OCI-LY7 (cell line): ENCODE measurements around the gene GAN. TPM values are rescaled to one million over a fixed set of nuclear protein-coding genes. Genes with fewer than 3 reads are reported as not detected.

Experiments
- BruUV-seq: library from RNA; stranded (reverse); fragments of 400-500 nt; replicated peaks from 2 replicates; lab custom pipeline; 2021; lab: Mats Ljungman, UMichigan
- CTCF ChIA-PET: fragments of 300-600 bp; sonication (Branson Sonifier 250); formaldehyde crosslinking; loops from one replicate; lab custom pipeline; 2022; ENCODE audit warnings: antibody characterized with exemption; ENCODE audit not compliant: unreplicated experiment; lab: Charles Lee
- POLR2A ChIA-PET: fragments of 300-600 bp; sonication (Branson Sonifier 250); formaldehyde crosslinking; loops from one replicate; lab custom pipeline; 2022; ENCODE audit warnings: antibody characterized with exemption; lab: Charles Lee
- DNase-seq: peaks from one replicate; pipeline ENCODE4 v3.0.0-alpha.2; 2015; ENCODE audit warnings: low spot score
- H2AFZ ChIP-seq: fragments of 200-600 bp; sonication (generic), shearing (Covaris generic); 2 replicates; pipeline ENCODE4 v1.6.1; 2014; ENCODE audit warnings: mild to moderate bottlenecking, antibody characterized with exemption, low read length, moderate library complexity
- H3K27ac ChIP-seq: fragments of 200-600 bp; sonication (generic); 2 replicates; pipeline ENCODE4 v1.5.1; 2014; ENCODE audit warnings: mixed run types, low read depth, mild to moderate bottlenecking, moderate library complexity, low read length, inconsistent platforms; ENCODE audit not compliant: poor library complexity, severe bottlenecking
- H3K36me3 ChIP-seq: fragments of 200-600 bp; sonication (generic); 2 replicates; pipeline ENCODE4 v1.6.1; 2014; ENCODE audit warnings: mild to moderate bottlenecking, antibody characterized with exemption, low read length, moderate library complexity, mixed read lengths; ENCODE audit not compliant: insufficient read depth
- H3K4me1 ChIP-seq: fragments of 200-600 bp; sonication (generic); 2 replicates; pipeline ENCODE4 v1.5.1; 2014; ENCODE audit warnings: mild to moderate bottlenecking, low read length; ENCODE audit not compliant: insufficient read depth, poor library complexity, severe bottlenecking
- H3K4me2 ChIP-seq: fragments of 200-600 bp; sonication (generic); 2 replicates; pipeline ENCODE4 v1.6.1; 2014; ENCODE audit warnings: mild to moderate bottlenecking, low read length
- H3K4me3 ChIP-seq: fragments of 200-600 bp; sonication (generic); 2 replicates; pipeline ENCODE4 v1.5.1; 2014; ENCODE audit warnings: mild to moderate bottlenecking, low read depth, low read length; ENCODE audit not compliant: poor library complexity, severe bottlenecking
- H3K79me2 ChIP-seq: fragments of 200-600 bp; sonication (generic); 2 replicates; pipeline ENCODE4 v1.6.1; 2016; ENCODE audit warnings: low read depth, mild to moderate bottlenecking, low read length, moderate library complexity, mixed read lengths; ENCODE audit not compliant: insufficient read depth
- H3K9me2 ChIP-seq: fragments of 200-600 bp; sonication (generic); 2 replicates; pipeline ENCODE4 v1.6.1; 2016; ENCODE audit warnings: mild to moderate bottlenecking, low read length, mixed read lengths; ENCODE audit not compliant: insufficient read depth
- H3K9me3 ChIP-seq: fragments of 200-600 bp; sonication (generic); 2 replicates; pipeline ENCODE4 v1.6.1; 2014; ENCODE audit warnings: mild to moderate bottlenecking, mixed run types, low read length, mixed read lengths
- H4K20me1 ChIP-seq: fragments of 200-600 bp; sonication (generic); 2 replicates; pipeline ENCODE4 v1.6.1; 2014; ENCODE audit warnings: mild to moderate bottlenecking, antibody characterized with exemption, low read length, moderate library complexity, mixed read lengths; ENCODE audit not compliant: insufficient read depth
- CTCF ChIP-seq: fragments of 200-600 bp; sonication (generic); conservative IDR thresholded peaks from 2 replicates; pipeline ENCODE4 v1.5.1; 2014; ENCODE audit warnings: mild to moderate bottlenecking, antibody characterized with exemption, low read length, moderate library complexity, mixed read lengths
- EZH2phosphoT487 ChIP-seq: fragments of 200-600 bp; sonication (generic); IDR thresholded peaks from 2 replicates; pipeline ENCODE4 v1.6.1; 2018; ENCODE audit warnings: low read depth, borderline replicate concordance, mild to moderate bottlenecking, mixed run types, antibody characterized with exemption, low read length, moderate library complexity, mixed read lengths
- intact Hi-C: fragments of 100-400 bp; cut with micrococcal nuclease; formaldehyde crosslinking; loops from one replicate; pipeline ENCODE4 v1.10.0; 2022; ENCODE audit not compliant: unreplicated experiment
- total RNA-seq, 2 experiments: library from RNA; depleted of rRNA in 1 of 2; stranded (reverse); fragments of >200 nt in 1 of 2; shearing (Covaris generic) in 1 of 2; gene quantifications; 2 replicates each; pipeline ENCODE4 v1.2.3, GENCODE V29; 2014 to 2022

Gene GAN
- total RNA-seq, 2 experiments from 2014 or later = 5.1 to 14.2 TPM

- no peak for DNase-seq
- Histone ChIP-seq H3K4me1 (no peaks in the 10 kb centered on the region), H2AFZ (no peak overlapping the region), H3K9me2 (no peaks in the 10 kb centered on the region), H3K4me3 (no peak overlapping the region), H4K20me1 (no peaks in the 10 kb centered on the region), H3K27ac (no peak overlapping the region), H3K79me2 (no peaks in the 10 kb centered on the region), H3K9me3 (no peaks in the 10 kb centered on the region), H3K36me3 (no peaks in the 10 kb centered on the region), H3K4me2 (no peak overlapping the region)
- CTCF ChIA-PET = no interaction called here
- no TSS peak for BruUV-seq
- intact Hi-C loops = no loop called here
- no peak for TF ChIP-seq EZH2phosphoT487
- no peak for TF ChIP-seq CTCF
- POLR2A ChIA-PET = no interaction called here
These were observed 35.4 kb upstream of the GAN start for GRCh38 chr16:81279392-81279791.

- ChIA-PET POLR2A (no interaction called here), CTCF (no interaction called here)
- no peak overlapping the region for H3K4me3 ChIP-seq
- no peak for DNase-seq
- H3K9me3 ChIP-seq = no peaks in the 10 kb centered on the region
- no peak overlapping the region for H3K27ac ChIP-seq
- no peaks in the 10 kb centered on the region for H3K9me2 ChIP-seq
- no peaks in the 10 kb centered on the region for H3K79me2 ChIP-seq
- no peaks in the 10 kb centered on the region for H3K36me3 ChIP-seq
- intact Hi-C loops = no loop called here
- BruUV-seq = no TSS peak
- no peak overlapping the region for H3K4me2 ChIP-seq
- H3K4me1 ChIP-seq = no peaks in the 10 kb centered on the region
- no peak for TF ChIP-seq CTCF
- no peak for TF ChIP-seq EZH2phosphoT487
- H2AFZ ChIP-seq = no peak overlapping the region
- H4K20me1 ChIP-seq = no peaks in the 10 kb centered on the region
These were observed 34.4 kb upstream of the GAN start for GRCh38 chr16:81280393-81280792.

GRCh38 chr16:81283044-81283443, 31.7 kb upstream of the GAN start:
- Histone ChIP-seq H3K27ac (no peak overlapping the region), H2AFZ (no peak overlapping the region), H4K20me1 (no peaks in the 10 kb centered on the region), H3K4me3 (no peak overlapping the region), H3K36me3 (no peaks in the 10 kb centered on the region), H3K79me2 (no peaks in the 10 kb centered on the region), H3K9me2 (no peaks in the 10 kb centered on the region), H3K4me2 (no peak overlapping the region), H3K4me1 (no peaks in the 10 kb centered on the region), H3K9me3 (no peaks in the 10 kb centered on the region)
- BruUV-seq = no TSS peak
- no peak for TF ChIP-seq CTCF
- TF ChIP-seq EZH2phosphoT487 = no peak
- ChIA-PET CTCF (no interaction called here), POLR2A (no interaction called here)
- DNase-seq = no peak
- intact Hi-C loops = no loop called here
